ENCODE measurements around the gene PRAMEF2.
"Not testable (repeated sequence)": the region's sequence is repeated elsewhere in the genome, so short reads cannot be mapped to it uniquely, and the experiment has no call there.

PRAMEF2 gene

DNA sequence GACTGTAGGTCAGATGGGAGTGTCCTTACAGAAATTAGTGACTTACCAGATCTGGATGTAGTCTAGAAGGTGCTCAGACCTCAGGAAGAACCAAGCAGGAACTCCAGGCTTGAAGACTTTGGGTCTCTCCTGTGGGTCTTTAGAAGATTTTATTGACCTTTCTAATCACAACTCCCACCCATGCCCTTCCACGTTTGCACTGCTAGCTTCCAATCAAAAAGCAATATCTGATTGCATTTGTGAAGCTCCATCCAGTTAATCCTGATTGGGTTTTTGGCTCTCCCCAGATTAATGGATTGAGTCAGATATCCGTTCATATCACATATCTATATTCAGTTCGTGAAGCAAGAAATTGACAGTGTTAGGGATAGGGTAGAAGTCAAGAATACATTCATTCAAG lies 25.6 kb upstream of the PRAMEF2 start, which contains the start of gene PRAMEF11:
PRAMEF11 (minus strand) TSS at position 101 of the 400 bp plus-strand sequence. CDS start 2,621 bp downstream, outside the sequence.
- H3K4me2 ChIP-seq (ENCODE audit: low read length); DNase-seq; H3K4ac ChIP-seq (ENCODE audit: low read depth, low read length); H2BK5ac ChIP-seq (ENCODE audit: low read length); H4K5ac ChIP-seq (ENCODE audit: low read length); H3K79me2 ChIP-seq (ENCODE audit: control insufficient read depth, insufficient read depth, low read length); H3K18ac ChIP-seq (ENCODE audit: low read length); H3K36me3 ChIP-seq (ENCODE audit: control insufficient read depth, insufficient read depth, low read length); H3K79me1 ChIP-seq (ENCODE audit: low read length); H3K4me1 ChIP-seq (ENCODE audit: control insufficient read depth, low read depth, low read length); H3K56ac ChIP-seq (ENCODE audit: low read length); H3K27me3 ChIP-seq (ENCODE audit: insufficient read depth, low read length, poor library complexity); H4K8ac ChIP-seq (ENCODE audit: low read depth, low read length); H2BK120ac ChIP-seq (ENCODE audit: low read depth, low read length); H2BK15ac ChIP-seq (replicated peaks; ENCODE audit: low read depth); H3K27ac ChIP-seq (ENCODE audit: low read depth, low read length); H3K9ac ChIP-seq (ENCODE audit: low read length); H2AK5ac ChIP-seq (ENCODE audit: low read length); H3K23ac ChIP-seq (ENCODE audit: low read length); H3K4me3 ChIP-seq (ENCODE audit: low read length): not testable (repeated sequence)
- no CpG with 5 or more reads among the region's 3 CpGs for WGBS (ENCODE audit: extremely low coverage, insufficient coverage, low lambda C conversion rate)

DNA sequence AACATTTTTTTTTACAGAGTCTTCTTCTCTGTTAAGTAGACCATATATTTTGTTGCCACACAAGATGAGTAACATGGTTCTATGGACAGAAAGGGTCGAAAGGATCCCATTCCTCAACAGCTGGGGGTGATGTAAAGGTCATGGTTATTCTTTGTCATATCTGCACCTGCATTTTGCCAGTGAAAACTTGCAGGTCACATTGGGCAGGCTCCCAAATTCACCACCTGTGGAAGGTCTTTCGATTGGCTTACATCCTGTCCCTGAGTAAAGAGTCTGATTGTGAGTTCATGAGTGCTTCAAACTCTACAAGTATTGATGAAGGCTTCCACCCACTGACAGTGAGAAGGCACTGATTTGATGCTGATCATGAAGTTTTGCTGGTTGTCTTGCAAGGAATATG lies 23.6 kb upstream of the PRAMEF2 start:
- not testable (repeated sequence) for H2BK5ac ChIP-seq (ENCODE audit: low read length); H3K79me1 ChIP-seq (ENCODE audit: low read length); H3K4ac ChIP-seq (ENCODE audit: low read depth, low read length); H3K18ac ChIP-seq (ENCODE audit: low read length); H3K27ac ChIP-seq (ENCODE audit: low read depth, low read length); H2BK120ac ChIP-seq (ENCODE audit: low read depth, low read length); H3K4me2 ChIP-seq (ENCODE audit: low read length); H3K36me3 ChIP-seq (ENCODE audit: control insufficient read depth, insufficient read depth, low read length); H3K79me2 ChIP-seq (ENCODE audit: control insufficient read depth, insufficient read depth, low read length); H4K8ac ChIP-seq (ENCODE audit: low read depth, low read length); DNase-seq; H3K9ac ChIP-seq (ENCODE audit: low read length); H4K5ac ChIP-seq (ENCODE audit: low read length); H3K56ac ChIP-seq (ENCODE audit: low read length); H3K23ac ChIP-seq (ENCODE audit: low read length); H2BK15ac ChIP-seq (replicated peaks; ENCODE audit: low read depth); H3K27me3 ChIP-seq (ENCODE audit: insufficient read depth, low read length, poor library complexity); H3K4me1 ChIP-seq (ENCODE audit: control insufficient read depth, low read depth, low read length); H2AK5ac ChIP-seq (ENCODE audit: low read length); H3K4me3 ChIP-seq (ENCODE audit: low read length)
- WGBS (ENCODE audit: extremely low coverage, insufficient coverage, low lambda C conversion rate): no CpG with 5 or more reads among the region's 2 CpGs

DNA sequence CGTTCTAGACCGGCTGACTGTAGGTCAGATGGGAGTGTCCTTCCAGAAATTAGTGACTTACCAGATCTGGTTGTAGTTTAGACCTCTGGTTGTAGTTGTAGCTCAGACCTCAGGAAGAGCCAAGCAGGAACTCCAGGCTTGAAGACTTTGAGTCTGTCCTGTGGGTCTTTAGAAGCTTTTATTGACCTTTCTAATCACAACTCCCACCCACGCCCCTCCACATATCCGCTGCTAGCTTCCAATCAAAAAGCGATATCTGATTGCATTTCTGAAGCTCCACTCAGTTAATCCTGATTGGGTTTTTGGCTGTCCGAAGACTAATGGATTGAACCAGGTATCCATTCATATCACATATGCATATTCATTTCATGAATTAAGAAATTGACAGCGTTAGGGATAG lies 8.3 kb upstream of the PRAMEF2 start, which contains the start of gene HNRNPCL1:
HNRNPCL1 (minus strand) TSS at position 101 of the 400 bp plus-strand sequence. CDS start 431 bp downstream, outside the sequence.
- DNase-seq; H3K79me2 ChIP-seq (ENCODE audit: control insufficient read depth, insufficient read depth, low read length); H3K4me3 ChIP-seq (ENCODE audit: low read length); H4K5ac ChIP-seq (ENCODE audit: low read length); H3K23ac ChIP-seq (ENCODE audit: low read length); H3K56ac ChIP-seq (ENCODE audit: low read length); H2BK5ac ChIP-seq (ENCODE audit: low read length); H3K4me2 ChIP-seq (ENCODE audit: low read length); H2AK5ac ChIP-seq (ENCODE audit: low read length); H2BK15ac ChIP-seq (replicated peaks; ENCODE audit: low read depth); H3K4ac ChIP-seq (ENCODE audit: low read depth, low read length); H2BK120ac ChIP-seq (ENCODE audit: low read depth, low read length); H3K4me1 ChIP-seq (ENCODE audit: control insufficient read depth, low read depth, low read length); H3K18ac ChIP-seq (ENCODE audit: low read length); H3K9ac ChIP-seq (ENCODE audit: low read length); H3K27me3 ChIP-seq (ENCODE audit: insufficient read depth, low read length, poor library complexity); H3K79me1 ChIP-seq (ENCODE audit: low read length); H3K27ac ChIP-seq (ENCODE audit: low read depth, low read length); H4K8ac ChIP-seq (ENCODE audit: low read depth, low read length); H3K36me3 ChIP-seq (ENCODE audit: control insufficient read depth, insufficient read depth, low read length): not testable (repeated sequence)
- WGBS (ENCODE audit: extremely low coverage, insufficient coverage, low lambda C conversion rate): no CpG with 5 or more reads among the region's 7 CpGs

DNA sequence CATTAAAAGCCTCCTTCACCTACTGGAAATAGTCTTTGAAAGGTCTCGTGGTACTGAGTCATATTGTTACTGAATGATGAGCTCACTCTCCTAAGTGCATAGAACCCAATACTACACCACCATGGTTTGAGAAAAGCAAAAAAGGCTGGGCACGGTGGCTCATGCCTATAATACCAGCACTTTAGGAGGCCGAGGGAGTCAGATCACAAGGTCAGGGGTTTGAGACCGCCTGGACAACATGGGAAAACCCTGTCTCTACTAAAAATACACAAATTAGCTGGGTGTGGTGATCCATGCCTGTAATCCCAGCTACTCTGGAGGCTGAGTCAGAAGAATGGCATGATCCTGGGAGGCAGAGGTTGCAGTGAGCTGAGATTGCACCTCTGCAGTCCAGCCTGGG lies 5.1 kb upstream of the PRAMEF2 start:
- Histone ChIP-seq H3K79me2 (ENCODE audit: control insufficient read depth, insufficient read depth, low read length) (no peaks in the 10 kb centered on the region), H2BK120ac (ENCODE audit: low read depth, low read length) (no peak overlapping the region), H3K79me1 (ENCODE audit: low read length) (no peaks in the 10 kb centered on the region), H2BK15ac (replicated peaks; ENCODE audit: low read depth) (no peak overlapping the region), H2AK5ac (ENCODE audit: low read length) (no peak overlapping the region), H3K4me2 (ENCODE audit: low read length) (no peak overlapping the region), H2BK5ac (ENCODE audit: low read length) (no peak overlapping the region), H3K4me3 (ENCODE audit: low read length) (no peak overlapping the region), H3K23ac (ENCODE audit: low read length) (no peak overlapping the region), H3K4me1 (ENCODE audit: control insufficient read depth, low read depth, low read length) (no peaks in the 10 kb centered on the region), H3K27ac (ENCODE audit: low read depth, low read length) (no peak overlapping the region), H3K27me3 (ENCODE audit: insufficient read depth, low read length, poor library complexity) (no peaks in the 10 kb centered on the region), H3K9ac (ENCODE audit: low read length) (no peak overlapping the region), H3K18ac (ENCODE audit: low read length) (no peak overlapping the region), H3K4ac (ENCODE audit: low read depth, low read length) (no peak overlapping the region), H4K5ac (ENCODE audit: low read length) (no peak overlapping the region), H3K56ac (ENCODE audit: low read length) (no peak overlapping the region), H4K8ac (ENCODE audit: low read depth, low read length) (no peak overlapping the region), H3K36me3 (ENCODE audit: control insufficient read depth, insufficient read depth, low read length) (no peaks in the 10 kb centered on the region)
- WGBS (ENCODE audit: extremely low coverage, insufficient coverage, low lambda C conversion rate): no CpG with 5 or more reads among the region's 4 CpGs
- DNase-seq: no peak

DNA sequence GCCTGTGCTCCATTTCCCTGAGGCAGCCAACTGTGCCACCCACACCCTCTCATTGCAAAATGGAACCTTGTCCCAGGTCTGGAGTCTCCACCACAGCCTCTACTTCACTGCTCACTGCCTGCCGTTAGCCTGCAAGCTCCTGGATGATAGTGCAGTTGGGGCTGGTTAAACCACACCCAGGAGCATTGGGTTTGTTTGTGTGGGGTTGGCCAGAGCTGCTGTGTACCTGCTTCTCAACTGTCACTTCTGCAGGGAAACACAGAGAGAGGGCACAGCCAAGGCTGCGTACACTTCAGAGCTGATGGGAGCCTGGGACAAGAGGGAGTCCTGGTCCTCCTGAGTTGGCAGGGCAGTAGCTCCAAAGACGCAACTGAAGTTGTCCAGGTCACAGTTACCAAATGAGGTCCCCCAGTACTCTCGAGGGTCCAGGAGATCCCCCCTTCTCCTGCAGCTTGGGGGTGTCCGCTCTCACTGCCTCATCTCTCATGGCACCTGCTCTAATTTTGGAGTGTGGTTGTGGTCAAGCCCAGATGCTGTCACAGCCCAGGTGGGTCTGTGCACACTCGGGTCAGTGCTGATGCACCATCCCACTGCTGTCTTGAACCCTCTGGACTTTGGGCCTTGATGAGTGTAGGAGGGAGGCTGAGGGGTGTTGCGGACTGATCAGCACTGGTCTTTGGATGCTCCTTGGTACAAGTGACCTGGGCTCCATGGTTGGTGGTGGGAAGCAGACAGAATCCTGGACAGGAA lies 6.4 kb downstream of the PRAMEF2 start:
- not testable (repeated sequence) for H2BK5ac ChIP-seq (ENCODE audit: low read length); H3K4me3 ChIP-seq (ENCODE audit: low read length); H4K5ac ChIP-seq (ENCODE audit: low read length); H3K27ac ChIP-seq (ENCODE audit: low read depth, low read length); H3K79me2 ChIP-seq (ENCODE audit: control insufficient read depth, insufficient read depth, low read length); H2AK5ac ChIP-seq (ENCODE audit: low read length); H4K8ac ChIP-seq (ENCODE audit: low read depth, low read length); H3K4ac ChIP-seq (ENCODE audit: low read depth, low read length); H3K56ac ChIP-seq (ENCODE audit: low read length); H3K23ac ChIP-seq (ENCODE audit: low read length); DNase-seq; H3K9ac ChIP-seq (ENCODE audit: low read length); H3K18ac ChIP-seq (ENCODE audit: low read length); H3K27me3 ChIP-seq (ENCODE audit: insufficient read depth, low read length, poor library complexity); H2BK15ac ChIP-seq (replicated peaks; ENCODE audit: low read depth); H3K79me1 ChIP-seq (ENCODE audit: low read length); H2BK120ac ChIP-seq (ENCODE audit: low read depth, low read length); H3K4me1 ChIP-seq (ENCODE audit: control insufficient read depth, low read depth, low read length); H3K36me3 ChIP-seq (ENCODE audit: control insufficient read depth, insufficient read depth, low read length); H3K4me2 ChIP-seq (ENCODE audit: low read length)
- WGBS (ENCODE audit: extremely low coverage, insufficient coverage, low lambda C conversion rate): no CpG with 5 or more reads among the region's 7 CpGs

DNA sequence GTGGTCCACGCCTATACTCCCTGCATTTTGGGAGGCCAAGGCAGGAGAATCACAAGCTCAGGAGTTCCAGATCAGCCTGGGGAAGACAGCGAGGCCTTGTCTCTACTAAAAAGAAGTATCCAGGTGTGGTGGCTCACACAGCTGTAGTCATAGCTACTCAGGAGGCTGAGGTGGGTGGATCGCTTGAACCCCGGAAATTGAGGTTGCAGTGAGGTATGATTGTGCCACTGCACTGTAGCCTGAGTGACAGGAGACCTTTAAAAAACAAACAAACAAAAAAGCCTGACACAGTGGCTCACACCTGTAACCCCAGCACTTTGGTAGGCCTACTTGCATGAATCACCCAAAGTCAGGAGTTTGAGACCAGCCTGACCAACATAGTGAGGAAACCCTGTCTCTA lies 21.6 kb downstream of the PRAMEF2 start:
- H2AK5ac ChIP-seq (ENCODE audit: low read length); H3K79me2 ChIP-seq (ENCODE audit: control insufficient read depth, insufficient read depth, low read length); H3K56ac ChIP-seq (ENCODE audit: low read length); H3K27me3 ChIP-seq (ENCODE audit: insufficient read depth, low read length, poor library complexity); H2BK15ac ChIP-seq (replicated peaks; ENCODE audit: low read depth); H2BK5ac ChIP-seq (ENCODE audit: low read length); H3K23ac ChIP-seq (ENCODE audit: low read length); H4K5ac ChIP-seq (ENCODE audit: low read length); H3K27ac ChIP-seq (ENCODE audit: low read depth, low read length); H3K79me1 ChIP-seq (ENCODE audit: low read length); H3K4ac ChIP-seq (ENCODE audit: low read depth, low read length); H3K9ac ChIP-seq (ENCODE audit: low read length); H3K36me3 ChIP-seq (ENCODE audit: control insufficient read depth, insufficient read depth, low read length); H3K4me2 ChIP-seq (ENCODE audit: low read length); H2BK120ac ChIP-seq (ENCODE audit: low read depth, low read length); H3K4me1 ChIP-seq (ENCODE audit: control insufficient read depth, low read depth, low read length); H4K8ac ChIP-seq (ENCODE audit: low read depth, low read length); H3K18ac ChIP-seq (ENCODE audit: low read length); DNase-seq; H3K4me3 ChIP-seq (ENCODE audit: low read length): not testable (repeated sequence)
- no CpG with 5 or more reads among the region's 4 CpGs for WGBS (ENCODE audit: extremely low coverage, insufficient coverage, low lambda C conversion rate)

All from mesendoderm (in vitro differentiated cells).